ENCODE results near the gene APLNR. TPM values are rescaled to one million over a fixed set of nuclear protein-coding genes. Genes with fewer than 3 reads are reported as not detected.

Gene APLNR
- total RNA-seq, 2 experiments from 2014 or later: not detected

DNA sequence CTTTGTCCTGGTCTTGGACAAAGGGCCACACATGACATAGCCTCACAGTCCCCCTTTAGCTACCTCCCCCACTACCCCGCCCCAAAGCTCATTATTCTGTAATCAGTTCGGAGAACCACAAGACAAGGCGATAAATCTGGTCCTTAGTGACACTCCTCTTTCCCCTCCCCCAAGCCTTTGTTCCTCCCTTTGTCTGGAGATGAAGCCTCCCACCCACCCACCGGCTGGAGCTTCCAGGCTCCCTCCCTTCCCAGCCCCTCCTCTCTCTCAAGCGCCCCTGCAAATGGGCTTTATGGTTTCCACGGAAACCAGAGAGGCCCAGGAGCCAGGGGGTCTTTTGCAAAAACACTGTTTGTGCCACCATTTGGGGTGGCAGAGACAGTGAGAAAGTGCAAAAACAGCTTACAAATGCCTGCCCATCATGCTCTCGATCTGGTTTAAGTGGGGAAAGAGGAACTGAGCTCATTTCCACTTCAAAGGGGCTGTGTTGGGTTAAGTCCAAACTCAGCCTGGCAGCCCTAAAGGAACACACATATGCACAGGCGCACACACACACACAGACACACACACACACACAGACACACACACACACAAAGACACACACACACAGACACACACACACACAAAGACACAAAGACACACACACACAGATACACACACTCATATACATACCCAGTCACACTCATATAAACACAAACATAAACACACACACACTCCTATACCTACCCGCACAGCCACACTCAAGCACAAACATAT, 23.5 kb downstream of the APLNR start:
- DNase-seq: no peak
- H3K4me1 Mint-ChIP-seq: no peaks in the 10 kb centered on the region

DNA sequence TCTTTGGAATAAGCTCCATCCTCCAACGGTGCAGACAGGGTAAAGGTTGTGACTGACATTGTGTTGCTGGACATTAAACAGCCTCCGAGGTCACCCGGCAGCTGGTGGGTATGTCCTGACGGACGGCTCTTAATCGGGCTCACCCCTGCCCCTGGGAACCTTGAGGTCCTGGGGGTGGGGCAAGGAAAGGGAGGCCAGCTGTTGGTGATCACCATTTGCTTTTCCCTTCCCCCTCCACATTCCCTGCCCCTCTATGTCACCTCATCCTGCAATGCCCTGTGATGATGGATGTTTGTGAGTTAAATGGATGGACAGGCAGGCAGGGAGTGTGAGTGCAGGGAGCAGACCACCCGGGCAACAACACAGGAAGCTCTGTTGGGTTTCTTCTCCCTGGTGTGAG, 26.3 kb downstream of the APLNR start:
- Mint-ChIP-seq H3K36me3 (ENCODE audit: low read depth) (no peaks in the 10 kb centered on the region), H3K27ac (no peak overlapping the region), H3K9me3 (ENCODE audit: low read depth) (no peaks in the 10 kb centered on the region), H3K4me3 (no peak overlapping the region), H3K27me3 (peaks cover 11% of the 10 kb centered on the region), H3K4me1 (no peaks in the 10 kb centered on the region)
- POLR2A ChIA-PET: no interaction called here
- intact Hi-C loops (cut with DNase I, micrococcal nuclease): no loop called here
- ATAC-seq: no peak
- DNase-seq: no peak
- CTCF ChIA-PET: interaction anchor here (1.2 to 1.6 kb wide), 2 partner anchors 41 to 45 kb away, joined by 3 read pairs; no protein-coding TSS in a partner anchor

More for the DNA sequence above, 23.5 kb downstream of the APLNR start:
- ChIA-PET POLR2A (no interaction called here), CTCF (interaction anchor here (0.6 kb wide), 1 partner anchor 33 kb away, joined by 3 read pairs; no protein-coding TSS in a partner anchor)
- no peaks in the 10 kb centered on the region for H3K36me3 Mint-ChIP-seq (ENCODE audit: low read depth)
- no peak for ATAC-seq
- H3K4me3 Mint-ChIP-seq: no peak overlapping the region
- no peaks in the 10 kb centered on the region for H3K9me3 Mint-ChIP-seq (ENCODE audit: low read depth)
- intact Hi-C loops (cut with DNase I, micrococcal nuclease): no loop called here
- H3K27ac Mint-ChIP-seq: no peak overlapping the region
- H3K27me3 Mint-ChIP-seq: peaks cover 11% of the 10 kb centered on the region

- H3K4me3 Mint-ChIP-seq: no peak overlapping the region
- H3K9me3 Mint-ChIP-seq (ENCODE audit: low read depth): no peaks in the 10 kb centered on the region
- DNase-seq (no peak), ATAC-seq (no peak)
- ChIA-PET CTCF (interaction anchor here (0.7 kb wide), 1 partner anchor 26 kb away, joined by 3 read pairs; no protein-coding TSS in a partner anchor), POLR2A (no interaction called here)
- intact Hi-C loops (cut with DNase I, micrococcal nuclease): no loop called here
- H3K4me1 Mint-ChIP-seq: no peaks in the 10 kb centered on the region
- H3K36me3 Mint-ChIP-seq (ENCODE audit: low read depth): no peaks in the 10 kb centered on the region
- H3K27ac Mint-ChIP-seq: no peak overlapping the region
- peaks cover 15% of the 10 kb centered on the region for H3K27me3 Mint-ChIP-seq
Observed at GRCh38 chr11:57207168-57207567, 29.9 kb downstream of the APLNR start.

DNA sequence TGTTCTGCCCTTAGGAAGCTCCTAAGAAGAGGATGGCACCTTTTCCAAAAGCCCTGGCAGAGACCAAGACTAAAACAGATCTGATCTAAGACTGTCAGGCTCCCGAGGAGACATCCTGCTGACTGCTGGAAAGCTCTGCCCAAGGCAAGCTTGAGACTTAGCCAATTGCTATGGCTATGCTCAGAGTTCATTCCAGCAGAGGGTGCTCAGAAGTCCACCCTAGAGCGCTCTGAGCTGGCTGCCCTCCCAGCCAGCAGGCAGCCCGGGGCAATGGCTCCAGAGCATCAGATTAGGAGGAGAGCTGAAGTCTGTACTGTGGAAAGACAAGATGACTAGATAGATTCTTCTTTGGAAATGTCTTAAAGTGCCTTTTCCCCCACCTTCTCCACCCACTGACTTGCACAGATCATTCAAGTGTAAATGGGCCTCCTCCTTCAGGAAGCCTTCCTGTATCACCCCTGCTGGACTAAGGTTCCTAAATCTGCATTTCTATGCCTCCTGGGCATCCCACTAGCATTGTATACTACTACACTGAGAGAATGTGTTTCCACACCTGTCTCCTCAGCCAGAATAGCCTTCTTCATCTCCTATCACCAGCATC, 31.9 kb downstream of the APLNR start:
- Mint-ChIP-seq H3K4me1 (no peaks in the 10 kb centered on the region), H3K36me3 (ENCODE audit: low read depth) (no peaks in the 10 kb centered on the region), H3K27me3 (peaks cover 15% of the 10 kb centered on the region), H3K27ac (no peak overlapping the region), H3K4me3 (no peak overlapping the region), H3K9me3 (ENCODE audit: low read depth) (no peaks in the 10 kb centered on the region)
- intact Hi-C loops (cut with DNase I, micrococcal nuclease): no loop called here
- DNase-seq: no peak
- no peak for ATAC-seq
- POLR2A ChIA-PET: no interaction called here
- CTCF ChIA-PET: interaction anchor here (0.6 kb wide), 1 partner anchor 47 kb away, joined by 3 read pairs; no protein-coding TSS in a partner anchor

DNA sequence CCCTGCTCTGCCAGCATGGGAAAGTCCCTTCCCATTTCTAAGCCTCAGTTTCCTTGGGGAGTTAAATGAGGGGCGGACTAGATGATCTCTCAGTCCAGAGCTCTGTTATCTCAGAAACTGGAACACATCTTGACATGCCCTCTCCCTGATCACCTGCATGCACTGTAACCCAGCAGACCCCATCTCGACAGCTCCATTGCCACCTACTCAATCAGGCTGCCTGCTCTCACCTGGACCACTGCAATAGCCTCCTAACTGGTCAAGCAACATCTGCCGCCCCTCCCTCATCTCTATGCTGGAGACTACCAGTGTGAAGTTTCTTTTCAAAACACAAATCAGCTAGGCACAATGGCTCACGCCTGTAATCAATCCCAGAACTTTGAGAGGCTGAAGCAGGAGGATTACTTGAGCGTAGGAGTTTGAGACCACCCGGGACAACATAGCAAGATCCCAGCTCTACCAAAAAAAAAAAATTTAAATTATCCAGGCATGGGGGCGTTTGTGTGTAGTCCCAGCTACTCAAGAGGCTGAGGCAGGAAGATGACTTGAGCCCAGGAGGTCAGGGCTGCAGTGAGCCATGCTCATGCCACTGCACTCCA, 33.1 kb downstream of the APLNR start:
- ATAC-seq (no peak), DNase-seq (no peak)
- Mint-ChIP-seq H3K9me3 (ENCODE audit: low read depth) (no peaks in the 10 kb centered on the region), H3K27me3 (peaks cover 14% of the 10 kb centered on the region), H3K27ac (no peak overlapping the region), H3K4me3 (no peak overlapping the region), H3K4me1 (no peaks in the 10 kb centered on the region), H3K36me3 (ENCODE audit: low read depth) (no peaks in the 10 kb centered on the region)
- POLR2A ChIA-PET: no interaction called here
- intact Hi-C loops (cut with DNase I, micrococcal nuclease): no loop called here
- CTCF ChIA-PET: interaction anchor here (1.6 kb wide), 1 partner anchor 46 kb away, joined by 3 read pairs; no protein-coding TSS in a partner anchor

GRCh38 chr11:57203359-57203758, 33.7 kb downstream of the APLNR start:
- H3K27ac Mint-ChIP-seq: no peak overlapping the region
- no peaks in the 10 kb centered on the region for H3K36me3 Mint-ChIP-seq (ENCODE audit: low read depth)
- ChIA-PET POLR2A (no interaction called here), CTCF (interaction anchor here (1.6 kb wide), 1 partner anchor 46 kb away, joined by 3 read pairs; no protein-coding TSS in a partner anchor)
- no peak for DNase-seq
- no peaks in the 10 kb centered on the region for H3K4me1 Mint-ChIP-seq
- H3K9me3 Mint-ChIP-seq (ENCODE audit: low read depth): no peaks in the 10 kb centered on the region
- ATAC-seq: no peak
- intact Hi-C loops (cut with DNase I, micrococcal nuclease): no loop called here
- H3K4me3 Mint-ChIP-seq: no peak overlapping the region
- peaks cover 13% of the 10 kb centered on the region for H3K27me3 Mint-ChIP-seq

DNA sequence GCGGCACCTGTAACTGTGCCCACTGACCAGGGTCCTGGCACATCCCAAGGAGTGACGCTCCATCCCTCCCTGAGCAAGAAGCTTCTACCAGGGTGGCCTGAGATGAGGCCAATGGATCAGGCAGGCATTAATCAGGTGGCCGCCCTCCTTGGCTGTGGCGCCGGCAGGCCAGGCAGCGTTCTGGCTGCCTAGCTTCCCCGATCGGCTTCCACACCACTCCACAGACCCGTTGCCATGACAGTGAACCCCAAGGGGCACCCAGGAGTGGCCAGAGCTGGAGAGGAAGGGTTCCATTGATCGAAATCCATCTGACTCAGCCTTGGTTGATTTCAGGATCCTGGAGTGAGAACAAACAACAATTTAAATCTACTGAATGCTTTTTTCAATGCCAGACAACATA, 34.8 kb downstream of the APLNR start:
- ATAC-seq (no peak), DNase-seq (no peak)
- no peak overlapping the region for H3K4me3 Mint-ChIP-seq
- H3K9me3 Mint-ChIP-seq (ENCODE audit: low read depth): no peaks in the 10 kb centered on the region
- no peaks in the 10 kb centered on the region for H3K4me1 Mint-ChIP-seq
- intact Hi-C loops (cut with DNase I, micrococcal nuclease): no loop called here
- peaks cover 10% of the 10 kb centered on the region for H3K27me3 Mint-ChIP-seq
- H3K36me3 Mint-ChIP-seq (ENCODE audit: low read depth): no peaks in the 10 kb centered on the region
- ChIA-PET CTCF (interaction anchor here (1.6 kb wide), 1 partner anchor 47 kb away, joined by 3 read pairs; no protein-coding TSS in a partner anchor), POLR2A (no interaction called here)
- no peak overlapping the region for H3K27ac Mint-ChIP-seq

- intact Hi-C loops (cut with DNase I, micrococcal nuclease): no loop called here
- no peaks in the 10 kb centered on the region for H3K36me3 Mint-ChIP-seq (ENCODE audit: low read depth)
- H3K4me3 Mint-ChIP-seq: no peak overlapping the region
- POLR2A ChIA-PET: no interaction called here
- ATAC-seq: no peak
- H3K27ac Mint-ChIP-seq: no peak overlapping the region
- no peaks in the 10 kb centered on the region for H3K4me1 Mint-ChIP-seq
- H3K27me3 Mint-ChIP-seq: peaks cover 6% of the 10 kb centered on the region
- CTCF ChIA-PET: no interaction called here
- H3K9me3 Mint-ChIP-seq (ENCODE audit: low read depth): no peaks in the 10 kb centered on the region
- no peak for DNase-seq
Observed at GRCh38 chr11:57200917-57201316, 36.1 kb downstream of the APLNR start.

DNA sequence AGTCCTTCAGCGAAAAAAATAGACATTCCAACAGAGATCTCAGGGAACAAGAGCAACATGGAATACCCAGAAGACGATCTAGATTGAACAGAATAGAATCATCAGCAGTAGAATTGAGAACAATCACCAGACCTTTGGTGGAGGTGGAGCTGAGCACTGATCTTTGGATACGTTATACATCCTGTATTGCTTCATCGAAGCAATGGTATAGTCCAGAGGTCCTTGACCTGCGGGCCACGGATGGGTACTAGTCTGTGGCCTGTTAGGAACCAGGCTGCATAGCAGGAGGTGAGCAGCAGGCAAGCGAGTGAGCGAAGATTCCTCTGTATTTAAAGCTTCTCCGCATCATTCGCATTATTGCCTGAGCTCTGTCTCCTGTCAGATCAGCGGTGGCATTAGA, 37.7 kb downstream of the APLNR start:
- Mint-ChIP-seq H3K36me3 (ENCODE audit: low read depth) (no peaks in the 10 kb centered on the region), H3K27ac (no peak overlapping the region), H3K27me3 (peaks cover 5% of the 10 kb centered on the region), H3K4me1 (no peaks in the 10 kb centered on the region), H3K9me3 (ENCODE audit: low read depth) (no peaks in the 10 kb centered on the region), H3K4me3 (no peak overlapping the region)
- POLR2A ChIA-PET: no interaction called here
- ATAC-seq (no peak), DNase-seq (no peak)
- intact Hi-C loops (cut with DNase I, micrococcal nuclease): no loop called here
- CTCF ChIA-PET: no interaction called here

DNA sequence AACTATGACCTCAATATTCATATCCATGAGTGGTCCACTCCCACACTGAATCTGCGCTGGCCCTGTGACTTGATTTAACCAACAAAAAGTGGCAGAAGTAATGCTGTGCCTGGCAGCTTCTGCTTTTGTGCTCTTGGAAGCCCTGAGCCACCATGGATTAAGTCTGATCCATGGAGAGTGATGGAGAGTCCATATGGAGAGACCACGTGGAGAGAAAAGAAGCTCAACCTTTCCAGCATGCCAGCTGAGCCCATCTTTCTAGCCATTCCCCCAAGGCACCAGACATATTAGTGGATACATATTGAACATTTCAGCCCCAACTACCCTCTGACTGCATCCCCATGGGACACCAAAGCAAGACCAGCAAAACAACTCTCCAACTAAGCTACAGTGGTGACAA, 39.3 kb downstream of the APLNR start:
- Mint-ChIP-seq H3K4me1 (no peaks in the 10 kb centered on the region), H3K4me3 (no peak overlapping the region), H3K9me3 (ENCODE audit: low read depth) (no peaks in the 10 kb centered on the region), H3K27ac (no peak overlapping the region), H3K36me3 (ENCODE audit: low read depth) (no peaks in the 10 kb centered on the region), H3K27me3 (peaks cover 9% of the 10 kb centered on the region)
- DNase-seq (no peak), ATAC-seq (no peak)
- POLR2A ChIA-PET: no interaction called here
- intact Hi-C loops (cut with DNase I, micrococcal nuclease): no loop called here
- CTCF ChIA-PET: no interaction called here

DNA sequence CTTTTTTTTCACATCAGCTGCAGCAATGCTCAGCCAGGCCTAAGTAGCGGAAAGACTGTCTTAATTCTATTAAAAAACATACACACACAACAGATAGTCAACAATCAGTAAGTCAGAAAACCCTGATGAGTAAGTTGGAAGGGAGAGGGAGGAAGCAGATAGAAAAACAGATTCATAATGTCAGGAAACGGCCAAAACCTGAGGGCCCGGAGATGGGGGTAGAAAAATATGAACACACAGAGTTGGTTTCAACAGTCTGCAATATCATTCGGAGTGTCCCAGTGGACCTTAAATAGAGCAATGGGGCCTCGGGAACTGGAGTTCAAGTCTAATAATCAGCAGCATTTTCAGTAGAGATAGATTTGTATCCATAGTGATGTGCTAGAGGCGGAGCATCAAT, 40.5 kb downstream of the APLNR start:
- H3K36me3 Mint-ChIP-seq (ENCODE audit: low read depth): no peaks in the 10 kb centered on the region
- no peak overlapping the region for H3K4me3 Mint-ChIP-seq
- DNase-seq (no peak), ATAC-seq (no peak)
- ChIA-PET CTCF (no interaction called here), POLR2A (interaction anchor here (0.6 kb wide), 1 partner anchor 659 kb away, joined by 3 read pairs; no protein-coding TSS in a partner anchor)
- intact Hi-C loops (cut with DNase I, micrococcal nuclease): no loop called here
- H3K27me3 Mint-ChIP-seq: peaks cover 9% of the 10 kb centered on the region
- no peaks in the 10 kb centered on the region for H3K4me1 Mint-ChIP-seq
- H3K9me3 Mint-ChIP-seq (ENCODE audit: low read depth): no peaks in the 10 kb centered on the region
- no peak overlapping the region for H3K27ac Mint-ChIP-seq

- POLR2A ChIA-PET: no interaction called here
- Mint-ChIP-seq H3K4me1 (no peaks in the 10 kb centered on the region), H3K4me3 (no peak overlapping the region), H3K36me3 (ENCODE audit: low read depth) (no peaks in the 10 kb centered on the region), H3K9me3 (ENCODE audit: low read depth) (no peaks in the 10 kb centered on the region), H3K27ac (no peak overlapping the region), H3K27me3 (peaks cover 14% of the 10 kb centered on the region)
- no peak for ATAC-seq
- intact Hi-C loops (cut with DNase I, micrococcal nuclease): no loop called here
- CTCF ChIA-PET: no interaction called here
- no peak for DNase-seq
Observed at GRCh38 chr11:57192316-57192715, 44.7 kb downstream of the APLNR start.

Data from activated CD4-positive, alpha-beta T cell treated with anti-CD3 and anti-CD28 coated beads for 36 hours (primary cell).